Measurements from ENCODE around the gene ATG4C. TPM values are rescaled to one million over a fixed set of nuclear protein-coding genes. Genes with fewer than 3 reads are reported as not detected.

The ATG4C gene
- total and polyA plus RNA-seq, 9 donors = 2.7 to 13.7 (median 11.2) TPM

DNA sequence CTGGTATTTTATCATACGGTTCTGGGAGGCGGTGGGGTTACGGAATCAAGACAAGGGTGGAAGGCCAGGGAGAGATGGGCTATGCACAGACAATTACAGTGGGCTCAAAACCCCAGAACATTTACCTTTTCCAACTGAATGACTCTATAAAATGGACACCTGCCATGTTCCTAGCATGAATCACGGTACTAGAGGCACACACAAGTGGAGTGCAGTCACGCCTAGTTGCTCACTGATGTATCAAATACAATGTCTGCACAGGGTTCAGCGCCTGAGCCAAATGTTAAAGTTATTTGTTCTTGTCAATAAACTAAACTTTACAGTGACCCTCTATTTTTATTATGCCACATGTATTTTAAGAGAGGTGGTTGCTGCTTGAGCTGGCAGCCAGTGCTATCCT, 121.4 kb downstream of the ATG4C start:
- intact Hi-C loops (cut with DNase I) = no loop called here
- TF ChIP-seq EP300 (IDR thresholded peaks at IDR 0.05) (no peak), POLR2A (IDR thresholded peaks at IDR 0.05) (no peak)
- TF ChIP-seq, protein P1, sequence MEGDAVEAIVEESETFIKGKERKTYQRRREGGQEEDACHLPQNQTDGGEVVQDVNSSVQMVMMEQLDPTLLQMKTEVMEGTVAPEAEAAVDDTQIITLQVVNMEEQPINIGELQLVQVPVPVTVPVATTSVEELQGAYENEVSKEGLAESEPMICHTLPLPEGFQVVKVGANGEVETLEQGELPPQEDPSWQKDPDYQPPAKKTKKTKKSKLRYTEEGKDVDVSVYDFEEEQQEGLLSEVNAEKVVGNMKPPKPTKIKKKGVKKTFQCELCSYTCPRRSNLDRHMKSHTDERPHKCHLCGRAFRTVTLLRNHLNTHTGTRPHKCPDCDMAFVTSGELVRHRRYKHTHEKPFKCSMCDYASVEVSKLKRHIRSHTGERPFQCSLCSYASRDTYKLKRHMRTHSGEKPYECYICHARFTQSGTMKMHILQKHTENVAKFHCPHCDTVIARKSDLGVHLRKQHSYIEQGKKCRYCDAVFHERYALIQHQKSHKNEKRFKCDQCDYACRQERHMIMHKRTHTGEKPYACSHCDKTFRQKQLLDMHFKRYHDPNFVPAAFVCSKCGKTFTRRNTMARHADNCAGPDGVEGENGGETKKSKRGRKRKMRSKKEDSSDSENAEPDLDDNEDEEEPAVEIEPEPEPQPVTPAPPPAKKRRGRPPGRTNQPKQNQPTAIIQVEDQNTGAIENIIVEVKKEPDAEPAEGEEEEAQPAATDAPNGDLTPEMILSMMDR (IDR thresholded peaks at IDR 0.05) = no peak
- H3K27ac ChIP-seq = no peak overlapping the region
- no peaks in the 10 kb centered on the region for H3K4me1 ChIP-seq (ENCODE audit: insufficient read depth)
- no peaks in the 10 kb centered on the region for H3K27me3 ChIP-seq
- 82 to 87% (median 87%) methylated on average over 6 of the region's 6 CpGs for WGBS, 3 donors
- H3K4me3 ChIP-seq = no peak overlapping the region
- H3K36me3 ChIP-seq = no peaks in the 10 kb centered on the region
- H3K9me3 ChIP-seq = no peaks in the 10 kb centered on the region
- DNase-seq = no peak

DNA sequence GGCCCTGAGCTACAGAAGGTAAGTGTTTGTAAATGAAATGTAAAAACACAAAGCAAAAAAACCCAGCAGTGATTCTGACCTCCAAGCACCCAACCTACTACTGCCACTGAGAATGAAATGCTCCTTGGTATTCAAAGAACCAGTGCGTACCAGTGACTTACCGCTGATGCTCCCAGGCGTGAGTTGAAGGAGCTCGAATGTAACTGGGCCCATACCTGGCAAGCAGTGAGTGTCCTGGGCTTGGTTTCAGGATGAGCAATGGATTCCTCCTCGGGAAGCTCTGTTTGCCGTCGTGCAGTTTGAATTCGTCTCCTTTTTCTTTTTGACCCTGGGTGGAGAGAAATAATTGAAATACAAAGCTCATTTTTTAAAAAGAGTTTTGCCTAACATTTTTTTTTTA, 121.9 kb downstream of the ATG4C start:
- TF ChIP-seq, protein P1 (IDR thresholded peaks at IDR 0.05) = no peak
- TF ChIP-seq EP300 (IDR thresholded peaks at IDR 0.05) = no peak
- no peak for TF ChIP-seq POLR2A (IDR thresholded peaks at IDR 0.05)
- intact Hi-C loops (cut with DNase I) = no loop called here
- Histone ChIP-seq H3K4me1 (ENCODE audit: insufficient read depth) (no peaks in the 10 kb centered on the region), H3K9me3 (no peaks in the 10 kb centered on the region), H3K27me3 (no peaks in the 10 kb centered on the region), H3K27ac (no peak overlapping the region), H3K4me3 (no peak overlapping the region), H3K36me3 (no peaks in the 10 kb centered on the region)
- DNase-seq = no peak
- WGBS, 3 donors = 77 to 89% (median 82%) methylated on average over 8 of the region's 8 CpGs

DNA sequence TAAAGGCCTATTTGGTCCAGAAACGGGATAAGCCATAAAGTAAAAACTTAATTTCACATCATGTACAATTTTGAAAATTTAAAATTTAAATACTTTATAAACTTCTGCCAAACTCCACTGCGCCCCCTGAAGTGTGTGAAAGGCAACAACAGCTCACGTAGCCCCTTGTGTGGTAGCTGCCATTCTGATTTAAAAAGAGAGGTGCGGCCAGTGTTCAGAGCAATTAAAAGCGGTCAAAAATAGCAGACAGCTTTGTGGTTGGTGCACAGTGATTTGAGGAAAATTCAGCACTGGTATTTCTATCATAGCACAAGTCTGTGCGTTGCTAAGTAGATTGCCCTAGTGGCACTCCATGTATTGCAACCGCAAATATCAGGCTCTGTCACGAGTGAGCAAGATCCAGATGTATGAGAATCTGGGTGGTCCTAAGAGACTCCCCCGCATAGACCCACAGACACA, 122.5 kb downstream of the ATG4C start:
- no peaks in the 10 kb centered on the region for H3K9me3 ChIP-seq
- intact Hi-C loops (cut with DNase I) = no loop called here
- no peaks in the 10 kb centered on the region for H3K27me3 ChIP-seq
- 26 to 45% (median 32%) methylated on average over 9 of the region's 9 CpGs for WGBS, 3 donors
- no peaks in the 10 kb centered on the region for H3K4me1 ChIP-seq (ENCODE audit: insufficient read depth)
- no peaks in the 10 kb centered on the region for H3K36me3 ChIP-seq
- DNase-seq = no peak
- no peak for TF ChIP-seq EP300 (IDR thresholded peaks at IDR 0.05)
- TF ChIP-seq POLR2A (IDR thresholded peaks at IDR 0.05) = no peak
- TF ChIP-seq, protein P1 (IDR thresholded peaks at IDR 0.05) = no peak
- no peak overlapping the region for H3K4me3 ChIP-seq
- no peak overlapping the region for H3K27ac ChIP-seq

DNA sequence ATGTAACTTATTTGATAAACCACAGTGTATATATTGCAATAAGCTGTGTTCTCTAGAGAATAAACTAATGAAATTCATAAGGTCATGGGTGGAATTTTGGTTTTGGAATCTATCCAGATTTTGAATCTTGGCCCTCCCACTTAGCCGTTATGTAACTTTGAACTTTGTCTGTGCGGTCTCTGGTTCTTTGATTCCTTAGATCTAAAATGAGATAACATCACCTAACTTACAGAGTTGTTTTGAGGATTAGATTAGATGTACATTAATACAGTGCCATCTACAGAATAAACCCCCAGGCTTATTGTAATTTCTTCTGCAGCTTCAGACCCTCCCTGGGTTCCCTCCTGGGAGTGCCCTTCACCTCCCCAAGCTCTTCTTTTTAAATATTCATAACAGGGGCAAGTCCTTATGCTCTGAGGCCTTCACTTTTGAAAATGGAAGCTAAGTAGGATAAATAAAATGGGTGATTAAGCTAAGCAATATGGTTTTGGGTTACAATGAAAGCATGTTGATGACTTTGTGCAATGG, 124.3 kb downstream of the ATG4C start:
- TF ChIP-seq, protein P1 (IDR thresholded peaks at IDR 0.05) = no peak
- TF ChIP-seq POLR2A (IDR thresholded peaks at IDR 0.05) (no peak), EP300 (IDR thresholded peaks at IDR 0.05) (no peak)
- H3K36me3 ChIP-seq = no peaks in the 10 kb centered on the region
- no peaks in the 10 kb centered on the region for H3K4me1 ChIP-seq (ENCODE audit: insufficient read depth)
- H3K27ac ChIP-seq = no peak overlapping the region
- intact Hi-C loops (cut with DNase I) = no loop called here
- H3K9me3 ChIP-seq = no peaks in the 10 kb centered on the region
- H3K4me3 ChIP-seq = no peak overlapping the region
- no peak for DNase-seq
- 79 to 89% (median 87%) methylated on average over 2 of the region's 2 CpGs for WGBS, 3 donors
- no peaks in the 10 kb centered on the region for H3K27me3 ChIP-seq

Measured in ovary (tissue), 9 donors.